Tibial nerve (tissue), 3 donors: ENCODE results near the gene LPCAT3.

Experiments
- CTCF ChIP-seq, 5 experiments: fragments of 200-600 bp in 3 of 5; fragments of 450-650 bp in 2 of 5; sonication (generic) in 3 of 5; IDR thresholded peaks; one replicate each; pipeline ENCODE4 v1.5.1; 2016 to 2019; ENCODE audit warnings: antibody characterized with exemption in 5 of 5, mild to moderate bottlenecking in 3 of 5, moderate library complexity in 2 of 5
- POLR2A ChIP-seq, 2 donors: fragments of 450-650 bp; IDR thresholded peaks; one replicate each; pipeline ENCODE4 v1.6.1; 2017; ENCODE audit warnings: antibody characterized with exemption in 2 of 2, mild to moderate bottlenecking in 2 of 2, moderate library complexity in 2 of 2

GRCh38 chr12:6927379-6928021, 90.8 kb downstream of the LPCAT3 start, which contains the start of gene ATN1:
- peak in 1 of 5 experiments; percentile 10 for TF ChIP-seq CTCF (IDR thresholded peaks at IDR 0.05)
- peak in 1 of 2 donors; percentile 70 for TF ChIP-seq POLR2A (IDR thresholded peaks at IDR 0.05)
